HG02943 (cell line): ENCODE results near the gene PTPRM.

Experiments
- ATAC-seq: cut with Tn5 transposase; IDR thresholded peaks from one replicate; pipeline ENCODE4 v1.9.1; 2021; ENCODE audit warnings: mild to moderate bottlenecking, low read depth, moderate library complexity; ENCODE audit not compliant: unreplicated experiment

Gene PTPRM

DNA sequence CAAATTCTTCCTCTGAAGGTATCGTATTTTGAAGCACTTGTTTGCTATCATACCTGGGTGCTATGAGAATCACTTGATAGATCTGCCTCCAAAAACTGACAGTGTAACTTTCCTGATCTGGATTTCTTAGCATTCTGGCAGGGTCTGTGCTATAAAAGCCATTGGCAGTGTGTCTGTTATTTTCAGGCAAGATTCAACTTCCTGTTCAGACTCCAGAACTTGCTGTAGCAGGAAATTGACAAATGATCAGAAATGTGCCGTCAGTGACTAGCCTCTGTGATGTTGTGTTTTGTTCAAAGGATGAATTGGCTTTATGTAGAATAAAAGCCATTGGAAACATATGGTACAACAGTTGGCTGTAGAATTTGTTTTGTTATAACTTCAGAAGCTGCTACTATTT, 273.3 kb downstream of the PTPRM start:
- no peak for ATAC-seq

DNA sequence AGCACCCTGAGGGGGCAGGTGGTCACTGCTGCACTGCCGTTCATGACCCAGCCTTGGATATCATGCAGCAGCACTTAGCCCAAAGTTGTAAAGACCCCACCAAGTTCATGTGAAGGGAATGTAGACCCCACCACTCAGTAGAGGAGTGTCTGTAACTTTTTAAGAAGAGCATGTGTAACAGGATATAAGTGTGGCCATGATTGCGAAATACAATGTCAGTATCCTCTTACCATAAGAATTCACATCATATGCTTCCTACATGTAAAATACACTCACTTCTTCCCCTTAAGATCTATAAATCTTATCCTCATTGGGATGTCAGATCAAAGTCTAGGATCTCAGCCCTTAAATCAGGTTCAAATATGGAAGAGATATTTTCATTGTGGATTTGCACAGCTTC, 276.9 kb downstream of the PTPRM start:
- ATAC-seq = no peak

GRCh38 chr18:7844418-7844817, 277.3 kb downstream of the PTPRM start:
- ATAC-seq = no peak

DNA sequence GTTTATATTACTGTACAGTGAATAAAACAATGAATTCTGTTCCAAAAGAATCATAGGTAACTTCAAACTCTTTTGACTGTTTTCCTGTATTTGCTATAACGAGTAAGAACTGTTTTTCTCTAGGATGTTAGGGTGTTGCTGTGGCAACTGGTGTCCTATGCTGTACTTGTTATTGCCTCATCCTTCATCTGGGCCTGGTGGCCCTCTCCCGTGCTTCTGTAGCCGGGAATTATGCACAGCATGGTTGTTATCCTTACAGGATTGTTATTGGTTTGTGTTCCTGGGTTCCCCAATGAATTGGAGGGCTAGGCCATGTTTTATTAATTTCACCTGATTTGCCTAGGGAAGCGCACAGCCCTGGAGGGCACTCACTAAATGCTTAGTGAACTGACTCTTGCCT, 279.2 kb downstream of the PTPRM start:
- ATAC-seq = no peak

- ATAC-seq = no peak
Measured at GRCh38 chr18:7847357-7848053, 280.4 kb downstream of the PTPRM start.

- no peak for ATAC-seq
Measured at GRCh38 chr18:7848054-7848412, 280.9 kb downstream of the PTPRM start.

DNA sequence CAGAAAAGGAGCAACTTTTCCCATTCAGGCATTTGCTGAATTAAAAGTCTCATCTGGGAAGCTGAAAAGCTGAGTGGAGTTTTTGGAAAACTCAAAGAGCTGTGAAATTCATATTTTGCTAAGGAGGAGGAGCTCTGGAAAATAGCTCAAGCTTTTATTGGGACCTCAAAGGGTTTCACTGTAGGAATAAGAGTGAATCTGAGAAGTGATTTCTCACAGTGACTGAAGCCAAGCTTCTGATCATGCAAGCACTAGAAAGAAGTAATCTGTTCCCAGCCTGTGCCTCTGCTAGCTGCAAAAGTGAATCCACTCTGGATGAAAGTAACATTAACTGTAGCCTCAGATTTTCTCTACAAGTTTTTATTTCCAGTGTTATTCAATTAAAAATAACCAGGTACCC, 283.3 kb downstream of the PTPRM start:
- ATAC-seq = no peak

GRCh38 chr18:7855028-7855427, 287.9 kb downstream of the PTPRM start:
- ATAC-seq = no peak

DNA sequence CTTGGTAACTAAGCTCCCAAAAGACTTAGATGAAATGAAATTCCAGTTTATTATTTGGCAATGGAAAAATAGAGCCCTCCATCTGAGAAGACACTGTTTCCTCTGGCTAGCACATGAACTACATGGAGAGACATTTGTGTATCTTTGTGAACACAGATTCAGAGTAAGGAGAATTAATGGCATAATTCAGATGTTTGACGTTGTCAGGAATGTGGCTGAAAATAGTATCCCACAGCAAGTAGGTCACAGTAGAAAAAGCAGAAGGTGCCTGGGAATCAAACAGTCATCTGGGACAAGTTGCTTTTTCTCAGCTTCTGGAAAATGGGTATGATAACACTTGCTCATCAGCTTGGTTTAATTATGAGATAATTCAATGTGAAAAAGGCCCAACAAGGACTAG, 288.6 kb downstream of the PTPRM start:
- ATAC-seq = no peak

DNA sequence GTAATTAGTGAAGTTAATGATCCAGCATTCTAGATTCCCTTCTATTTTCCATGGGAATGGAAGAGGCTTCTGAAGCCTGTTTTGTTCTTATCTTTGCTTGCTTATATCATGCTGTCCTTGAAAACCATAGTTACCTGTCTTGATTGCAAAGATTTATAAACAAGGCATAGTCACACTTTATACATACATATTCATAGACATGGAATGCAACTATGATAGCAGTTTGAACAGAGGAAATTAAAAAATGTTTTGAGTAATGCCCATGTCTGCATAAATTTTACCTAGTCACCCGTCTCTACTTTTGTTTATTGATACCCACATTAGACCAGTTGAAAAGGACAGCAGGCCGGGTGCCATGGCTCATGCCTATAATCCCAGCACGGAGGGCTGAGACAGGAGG, 289.0 kb downstream of the PTPRM start:
- ATAC-seq = no peak

DNA sequence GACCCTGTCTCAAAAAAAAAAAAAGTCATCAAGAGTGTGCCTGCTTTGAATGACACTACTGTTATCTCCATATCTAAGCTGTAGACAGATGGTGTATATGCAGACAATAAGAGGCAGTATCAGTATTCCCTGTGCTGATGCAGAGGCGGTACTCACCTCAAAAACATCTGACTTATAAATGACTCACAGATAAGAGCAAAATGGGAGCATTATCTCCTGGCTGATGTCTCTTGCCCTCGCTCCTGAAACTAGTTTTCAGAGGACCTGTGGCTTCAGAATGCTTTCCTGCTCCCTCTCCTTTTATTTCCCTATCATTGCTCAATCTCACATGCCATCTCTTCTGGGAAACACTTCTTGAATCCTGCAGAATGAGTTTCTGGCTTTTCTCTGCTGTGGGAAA, 289.6 kb downstream of the PTPRM start:
- ATAC-seq = no peak

- no peak for ATAC-seq
Measured at GRCh38 chr18:7857562-7857961, 290.4 kb downstream of the PTPRM start.

- no peak for ATAC-seq
Measured at GRCh38 chr18:7859122-7859521, 292.0 kb downstream of the PTPRM start.

- ATAC-seq = no peak
Measured at GRCh38 chr18:7870266-7870665, 303.1 kb downstream of the PTPRM start.

GRCh38 chr18:7870855-7871254, 303.7 kb downstream of the PTPRM start:
- no peak for ATAC-seq

GRCh38 chr18:7871560-7872456, 304.7 kb downstream of the PTPRM start:
- ATAC-seq = no peak

DNA sequence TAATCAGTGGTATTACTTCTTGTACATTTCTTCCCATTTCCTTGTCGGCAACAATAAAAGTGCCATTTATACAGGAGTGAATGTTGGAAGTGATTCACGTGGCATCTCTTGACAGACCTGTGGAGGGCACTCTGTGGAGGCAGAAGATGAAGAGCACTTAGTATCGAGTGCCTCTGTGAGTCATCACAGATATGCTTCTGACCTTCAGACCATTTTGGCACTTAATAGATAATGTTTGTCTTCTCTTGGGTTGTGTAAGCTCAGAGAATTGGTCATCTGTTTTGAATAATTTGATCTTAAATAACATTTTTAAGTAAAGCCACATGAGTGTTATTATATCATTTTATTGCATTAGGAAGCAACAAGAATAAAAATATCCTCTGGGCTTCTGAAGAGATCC, 305.5 kb downstream of the PTPRM start:
- ATAC-seq = no peak

DNA sequence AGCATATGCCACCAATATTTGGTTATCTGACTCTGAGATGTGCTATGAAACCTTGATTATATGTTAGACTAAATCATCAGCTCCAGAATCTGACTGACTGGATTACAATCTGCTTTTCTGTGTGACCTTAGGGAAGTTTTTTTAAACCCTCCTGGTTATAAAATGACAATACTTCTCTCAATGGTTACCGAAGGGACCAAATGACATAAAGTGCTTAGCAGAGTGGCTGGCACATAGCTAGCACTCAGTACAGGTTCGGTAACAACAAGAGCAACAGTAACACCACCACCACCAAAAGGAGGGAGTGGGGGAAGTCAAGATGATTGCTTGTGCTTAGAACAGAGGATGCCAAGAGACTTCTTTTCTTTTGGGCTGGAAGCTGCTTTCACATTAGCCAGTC, 306.2 kb downstream of the PTPRM start:
- no peak for ATAC-seq

DNA sequence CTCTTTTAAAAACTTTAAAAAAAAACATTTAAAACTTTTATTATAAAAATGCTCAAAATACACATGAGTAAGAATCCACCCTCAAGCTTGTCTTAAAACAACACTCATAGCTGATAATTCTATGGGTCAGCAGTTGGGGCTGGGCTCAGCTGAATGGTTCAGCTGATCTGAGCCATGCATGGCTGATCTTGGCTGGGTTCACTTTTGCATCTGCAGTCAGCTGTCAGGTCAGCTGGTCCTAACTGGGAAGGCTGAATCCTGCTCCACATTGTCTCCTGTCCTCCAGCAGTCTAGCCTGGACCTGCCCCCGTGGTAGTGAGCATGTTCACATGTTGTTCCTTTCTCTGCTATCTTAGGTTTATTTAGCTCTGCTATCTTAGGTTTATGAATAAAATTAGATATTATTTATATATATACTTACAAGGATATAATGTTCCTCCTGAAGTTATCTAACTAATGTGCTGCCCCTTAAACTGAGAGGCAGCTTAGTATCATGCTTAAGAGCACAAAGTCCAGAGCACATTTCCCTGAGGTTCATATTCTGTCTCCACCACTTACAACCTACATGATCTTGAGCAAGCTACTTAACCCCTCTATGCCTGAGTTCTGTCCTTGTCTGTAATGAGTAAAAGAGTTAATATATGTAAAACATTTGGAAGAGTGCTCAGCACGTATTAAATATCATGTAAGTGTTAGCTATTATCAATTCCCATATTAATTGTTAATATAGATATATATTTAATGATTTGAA, 309.4 kb downstream of the PTPRM start:
- no peak for ATAC-seq

DNA sequence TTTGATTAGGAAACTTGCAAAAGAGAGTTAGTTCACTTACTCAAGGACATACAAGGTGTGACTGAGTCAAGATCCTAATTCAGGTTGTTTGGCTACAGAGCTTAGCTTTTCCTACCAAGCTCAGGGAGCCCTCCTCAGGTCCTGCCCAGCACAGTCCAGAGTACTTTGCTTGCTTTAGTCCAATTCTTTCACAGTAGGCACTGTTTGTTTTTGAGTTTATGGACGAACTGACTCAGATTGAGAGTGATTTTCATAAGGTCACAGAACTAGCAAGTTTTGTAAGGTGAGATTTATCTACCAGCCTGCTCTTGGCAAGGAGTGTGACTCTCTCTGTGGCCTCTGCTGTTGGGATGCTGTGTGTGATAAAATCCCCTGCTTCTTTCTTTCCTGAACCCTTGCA, 310.5 kb downstream of the PTPRM start:
- no peak for ATAC-seq
